Karpas-422 (cell line): ENCODE data around the gene SPSB4. TPM values are rescaled to one million over a fixed set of nuclear protein-coding genes. Genes with fewer than 3 reads are reported as not detected.

Source experiments
- DNase-seq: peaks from one replicate; pipeline ENCODE4 v3.0.0-alpha.2; 2015
- H2AFZ ChIP-seq: fragments of 200-600 bp; sonication (generic); 2 replicates; pipeline ENCODE4 v1.6.1; 2014; ENCODE audit warnings: antibody characterized with exemption, low read length, mixed read lengths
- H3K27ac ChIP-seq: fragments of 200-600 bp; sonication (generic); 2 replicates; pipeline ENCODE4 v1.5.1; 2014; ENCODE audit warnings: mild to moderate bottlenecking, low read length, moderate library complexity
- H3K27me3 ChIP-seq: fragments of 200-600 bp; sonication (generic); 2 replicates; pipeline ENCODE4 v1.6.1; 2014; ENCODE audit warnings: low read length, mixed read lengths
- H3K36me3 ChIP-seq: fragments of 200-600 bp; sonication (generic); 2 replicates; pipeline ENCODE4 v1.6.1; 2014; ENCODE audit warnings: low read length, mixed read lengths; ENCODE audit not compliant: insufficient read depth
- H3K4me1 ChIP-seq: fragments of 200-600 bp; sonication (generic); 2 replicates; pipeline ENCODE4 v1.6.1; 2014; ENCODE audit warnings: mild to moderate bottlenecking, low read length, mixed read lengths
- H3K4me2 ChIP-seq: fragments of 200-600 bp; sonication (generic); 2 replicates; pipeline ENCODE4 v1.6.1; 2014; ENCODE audit warnings: low read length, low read depth, mild to moderate bottlenecking; ENCODE audit not compliant: poor library complexity, severe bottlenecking
- H3K4me3 ChIP-seq: fragments of 200-600 bp; sonication (generic); 2 replicates; pipeline ENCODE4 v1.5.1; 2014; ENCODE audit warnings: mild to moderate bottlenecking, antibody characterized with exemption, low read length, mixed read lengths
- H3K79me2 ChIP-seq: fragments of 200-600 bp; sonication (generic); 2 replicates; pipeline ENCODE4 v1.6.1; 2014; ENCODE audit warnings: mild to moderate bottlenecking, low read length, mixed read lengths
- H3K9ac ChIP-seq: fragments of 200-600 bp; sonication (generic); 2 replicates; pipeline ENCODE4 v1.6.0; 2014; ENCODE audit warnings: low read length
- H3K9me2 ChIP-seq: fragments of 200-600 bp; sonication (generic), shearing (Covaris generic); replicated peaks from 2 replicates; pipeline ENCODE4 v1.6.0; 2014; ENCODE audit warnings: mild to moderate bottlenecking, low read length, moderate library complexity; ENCODE audit not compliant: insufficient read depth
- H3K9me3 ChIP-seq: fragments of 300-700, 200-600 bp; sonication (generic); 2 replicates; pipeline ENCODE4 v1.6.1; 2014; ENCODE audit warnings: low read length, mixed read lengths
- H4K20me1 ChIP-seq: fragments of 200-600 bp; sonication (generic); 2 replicates; pipeline ENCODE4 v1.6.1; 2014; ENCODE audit warnings: mild to moderate bottlenecking, antibody characterized with exemption, low read length, low read depth; ENCODE audit not compliant: insufficient read depth
- total RNA-seq: library from RNA; depleted of rRNA; stranded (reverse); fragments of >200 nt; shearing (Covaris generic); gene quantifications from 2 replicates; pipeline ENCODE4 v1.2.3, GENCODE V29; 2014; ENCODE audit warnings: low replicate concordance; rRNA removed

SPSB4 gene
- total RNA-seq, 1 experiment from 2014 or later = not detected

- no peak for DNase-seq
- Histone ChIP-seq H3K27ac (no peak overlapping the region), H3K4me3 (no peak overlapping the region), H4K20me1 (no peaks in the 10 kb centered on the region), H3K36me3 (no peaks in the 10 kb centered on the region), H3K27me3 (no peaks in the 10 kb centered on the region), H2AFZ (no peak overlapping the region), H3K9me3 (no peaks in the 10 kb centered on the region), H3K4me1 (no peaks in the 10 kb centered on the region), H3K9ac (no peak overlapping the region), H3K9me2 (no peaks in the 10 kb centered on the region), H3K4me2 (no peak overlapping the region), H3K79me2 (no peaks in the 10 kb centered on the region)
Measured at GRCh38 chr3:141184430-141184829, 133.3 kb downstream of the SPSB4 start.

DNA sequence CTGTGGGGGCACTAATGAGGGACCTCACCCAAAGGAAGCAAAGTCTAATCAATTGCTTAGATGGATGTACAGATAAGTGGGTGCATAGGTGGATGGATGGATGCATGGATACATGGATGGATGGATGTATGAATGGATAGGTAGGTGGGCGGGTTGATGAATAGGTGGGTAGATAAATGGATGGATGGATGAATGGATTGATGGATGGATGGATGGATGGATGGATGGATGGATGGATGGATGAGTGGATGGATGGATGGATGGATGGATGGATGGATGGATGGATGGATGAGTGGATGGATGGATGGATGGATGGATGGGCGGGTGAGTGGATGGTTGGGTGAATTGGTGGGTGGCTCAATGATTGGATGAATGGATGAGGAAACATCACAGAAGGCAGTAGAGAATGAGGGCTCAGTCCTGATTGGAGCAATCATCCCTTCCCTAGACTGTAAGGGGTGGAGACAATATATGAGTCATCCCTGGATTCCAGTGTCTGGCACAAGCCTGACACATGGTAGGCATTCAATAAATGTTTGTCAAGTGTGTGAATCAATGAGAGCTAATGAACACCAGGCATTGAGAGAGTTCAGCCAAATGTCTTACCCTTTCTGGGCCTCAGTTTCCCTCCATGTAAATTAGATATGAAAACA, 140.1 kb downstream of the SPSB4 start:
- Histone ChIP-seq H3K9ac (no peak overlapping the region), H3K4me2 (no peak overlapping the region), H3K27ac (no peak overlapping the region), H3K9me2 (no peaks in the 10 kb centered on the region), H3K4me1 (no peaks in the 10 kb centered on the region), H3K36me3 (no peaks in the 10 kb centered on the region), H4K20me1 (no peaks in the 10 kb centered on the region), H3K27me3 (no peaks in the 10 kb centered on the region), H3K9me3 (no peaks in the 10 kb centered on the region), H2AFZ (no peak overlapping the region), H3K4me3 (no peak overlapping the region), H3K79me2 (no peaks in the 10 kb centered on the region)
- DNase-seq = no peak

- Histone ChIP-seq H3K27ac (no peak overlapping the region), H3K9me3 (no peaks in the 10 kb centered on the region), H2AFZ (no peak overlapping the region), H3K4me3 (no peak overlapping the region), H3K27me3 (no peaks in the 10 kb centered on the region), H3K9me2 (no peaks in the 10 kb centered on the region), H3K36me3 (no peaks in the 10 kb centered on the region), H3K79me2 (no peaks in the 10 kb centered on the region), H3K4me2 (no peak overlapping the region), H4K20me1 (no peaks in the 10 kb centered on the region), H3K9ac (no peak overlapping the region), H3K4me1 (no peaks in the 10 kb centered on the region)
- DNase-seq = peak; percentile 96
Measured at GRCh38 chr3:141192345-141192744, 141.2 kb downstream of the SPSB4 start.

GRCh38 chr3:141193066-141193830, 142.1 kb downstream of the SPSB4 start:
- no peaks in the 10 kb centered on the region for H3K36me3 ChIP-seq
- no peaks in the 10 kb centered on the region for H3K9me2 ChIP-seq
- no peak overlapping the region for H3K4me3 ChIP-seq
- H4K20me1 ChIP-seq = no peaks in the 10 kb centered on the region
- H3K9ac ChIP-seq = no peak overlapping the region
- H3K27me3 ChIP-seq = no peaks in the 10 kb centered on the region
- no peaks in the 10 kb centered on the region for H3K9me3 ChIP-seq
- H3K79me2 ChIP-seq = no peaks in the 10 kb centered on the region
- no peaks in the 10 kb centered on the region for H3K4me1 ChIP-seq
- H2AFZ ChIP-seq = no peak overlapping the region
- DNase-seq = peak; percentile 24
- H3K27ac ChIP-seq = no peak overlapping the region
- H3K4me2 ChIP-seq = no peak overlapping the region

Other genes starting within 250 kb of the SPSB4 start
- gene SLC25A36, start 109.5 kb upstream of the SPSB4 start, total RNA-seq = 143 and 204 TPM in 2 replicates
- gene PXYLP1, start 180.5 kb downstream of the SPSB4 start, total RNA-seq = 1.7 and 4.6 TPM in 2 replicates